ENCODE results near the gene COPS7A. TPM values are rescaled to one million over a fixed set of nuclear protein-coding genes. Genes with fewer than 3 reads are reported as not detected.

The COPS7A gene
- total and polyA plus RNA-seq, 2 experiments from 2014 or later = 37.7 to 51.9 TPM

DNA sequence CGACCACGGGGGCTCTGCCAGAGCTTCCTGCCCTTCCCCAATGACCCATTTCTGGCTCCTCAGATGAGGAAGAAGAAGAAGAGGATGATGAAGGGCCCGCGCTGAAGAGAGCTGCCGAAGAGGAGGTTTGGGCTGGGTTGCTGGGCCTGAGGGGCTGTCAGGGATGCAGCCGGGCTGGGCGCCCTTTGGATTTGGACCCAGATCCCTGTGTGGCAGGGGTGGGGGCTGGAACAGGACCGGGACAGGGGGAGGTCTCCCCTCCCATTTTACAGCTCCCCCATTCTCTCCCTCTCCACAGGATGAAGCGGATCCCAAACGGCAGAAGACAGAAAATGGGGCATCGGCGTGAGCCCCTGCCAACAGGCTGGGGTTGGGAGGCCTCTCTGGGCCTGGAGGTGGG, 46.2 kb downstream of the COPS7A start:
- Mint-ChIP-seq H3K27ac (no peak overlapping the region), H3K27me3 (ENCODE audit: insufficient read depth, low read depth, poor library complexity) (peaks cover 44% of the 10 kb centered on the region), H3K4me3 (no peak overlapping the region), H3K4me1 (peaks cover 63% of the 10 kb centered on the region), H3K36me3 (ENCODE audit: low read depth) (peaks cover 22% of the 10 kb centered on the region), H3K9me3 (no peaks in the 10 kb centered on the region; the same call in 2 of the 3 replicates)
- no peak overlapping the region; the same call in 1 of the 2 replicates for H3K4me2 ChIP-seq
- TF ChIP-seq CREB1 (CRISPR knock-in tag; IDR thresholded peaks at IDR 0.05; ENCODE audit: low read depth) (no peak), POLR2AphosphoS5 (IDR thresholded peaks at IDR 0.05; ENCODE audit: low read depth) (no peak), NANOG (IDR thresholded peaks at IDR 0.05; ENCODE audit: borderline replicate concordance) (no peak), JUNB (IDR thresholded peaks at IDR 0.05; ENCODE audit: unreplicated experiment) (no peak), EZH2phosphoT487 (IDR thresholded peaks at IDR 0.05; ENCODE audit: unreplicated experiment) (no peak), ZNF114 (CRISPR knock-in tag; IDR thresholded peaks at IDR 0.05) (no peak), ZNF331 (CRISPR knock-in tag; IDR thresholded peaks at IDR 0.05; ENCODE audit: low read depth) (no peak), EZH2 (IDR thresholded peaks at IDR 0.05; ENCODE audit: low read depth, unreplicated experiment) (no peak), STAT1 (IDR thresholded peaks at IDR 0.05; ENCODE audit: unreplicated experiment) (no peak)
- TF ChIP-seq, protein P1, sequence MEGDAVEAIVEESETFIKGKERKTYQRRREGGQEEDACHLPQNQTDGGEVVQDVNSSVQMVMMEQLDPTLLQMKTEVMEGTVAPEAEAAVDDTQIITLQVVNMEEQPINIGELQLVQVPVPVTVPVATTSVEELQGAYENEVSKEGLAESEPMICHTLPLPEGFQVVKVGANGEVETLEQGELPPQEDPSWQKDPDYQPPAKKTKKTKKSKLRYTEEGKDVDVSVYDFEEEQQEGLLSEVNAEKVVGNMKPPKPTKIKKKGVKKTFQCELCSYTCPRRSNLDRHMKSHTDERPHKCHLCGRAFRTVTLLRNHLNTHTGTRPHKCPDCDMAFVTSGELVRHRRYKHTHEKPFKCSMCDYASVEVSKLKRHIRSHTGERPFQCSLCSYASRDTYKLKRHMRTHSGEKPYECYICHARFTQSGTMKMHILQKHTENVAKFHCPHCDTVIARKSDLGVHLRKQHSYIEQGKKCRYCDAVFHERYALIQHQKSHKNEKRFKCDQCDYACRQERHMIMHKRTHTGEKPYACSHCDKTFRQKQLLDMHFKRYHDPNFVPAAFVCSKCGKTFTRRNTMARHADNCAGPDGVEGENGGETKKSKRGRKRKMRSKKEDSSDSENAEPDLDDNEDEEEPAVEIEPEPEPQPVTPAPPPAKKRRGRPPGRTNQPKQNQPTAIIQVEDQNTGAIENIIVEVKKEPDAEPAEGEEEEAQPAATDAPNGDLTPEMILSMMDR (conservative IDR thresholded peaks at IDR 0.05; ENCODE audit: low read depth in 2 of 2) = no peak
- TF ChIP-seq, protein P2, sequence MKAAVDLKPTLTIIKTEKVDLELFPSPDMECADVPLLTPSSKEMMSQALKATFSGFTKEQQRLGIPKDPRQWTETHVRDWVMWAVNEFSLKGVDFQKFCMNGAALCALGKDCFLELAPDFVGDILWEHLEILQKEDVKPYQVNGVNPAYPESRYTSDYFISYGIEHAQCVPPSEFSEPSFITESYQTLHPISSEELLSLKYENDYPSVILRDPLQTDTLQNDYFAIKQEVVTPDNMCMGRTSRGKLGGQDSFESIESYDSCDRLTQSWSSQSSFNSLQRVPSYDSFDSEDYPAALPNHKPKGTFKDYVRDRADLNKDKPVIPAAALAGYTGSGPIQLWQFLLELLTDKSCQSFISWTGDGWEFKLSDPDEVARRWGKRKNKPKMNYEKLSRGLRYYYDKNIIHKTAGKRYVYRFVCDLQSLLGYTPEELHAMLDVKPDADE (IDR thresholded peaks at IDR 0.05) = no peak
- TF ChIP-seq, protein P3, sequence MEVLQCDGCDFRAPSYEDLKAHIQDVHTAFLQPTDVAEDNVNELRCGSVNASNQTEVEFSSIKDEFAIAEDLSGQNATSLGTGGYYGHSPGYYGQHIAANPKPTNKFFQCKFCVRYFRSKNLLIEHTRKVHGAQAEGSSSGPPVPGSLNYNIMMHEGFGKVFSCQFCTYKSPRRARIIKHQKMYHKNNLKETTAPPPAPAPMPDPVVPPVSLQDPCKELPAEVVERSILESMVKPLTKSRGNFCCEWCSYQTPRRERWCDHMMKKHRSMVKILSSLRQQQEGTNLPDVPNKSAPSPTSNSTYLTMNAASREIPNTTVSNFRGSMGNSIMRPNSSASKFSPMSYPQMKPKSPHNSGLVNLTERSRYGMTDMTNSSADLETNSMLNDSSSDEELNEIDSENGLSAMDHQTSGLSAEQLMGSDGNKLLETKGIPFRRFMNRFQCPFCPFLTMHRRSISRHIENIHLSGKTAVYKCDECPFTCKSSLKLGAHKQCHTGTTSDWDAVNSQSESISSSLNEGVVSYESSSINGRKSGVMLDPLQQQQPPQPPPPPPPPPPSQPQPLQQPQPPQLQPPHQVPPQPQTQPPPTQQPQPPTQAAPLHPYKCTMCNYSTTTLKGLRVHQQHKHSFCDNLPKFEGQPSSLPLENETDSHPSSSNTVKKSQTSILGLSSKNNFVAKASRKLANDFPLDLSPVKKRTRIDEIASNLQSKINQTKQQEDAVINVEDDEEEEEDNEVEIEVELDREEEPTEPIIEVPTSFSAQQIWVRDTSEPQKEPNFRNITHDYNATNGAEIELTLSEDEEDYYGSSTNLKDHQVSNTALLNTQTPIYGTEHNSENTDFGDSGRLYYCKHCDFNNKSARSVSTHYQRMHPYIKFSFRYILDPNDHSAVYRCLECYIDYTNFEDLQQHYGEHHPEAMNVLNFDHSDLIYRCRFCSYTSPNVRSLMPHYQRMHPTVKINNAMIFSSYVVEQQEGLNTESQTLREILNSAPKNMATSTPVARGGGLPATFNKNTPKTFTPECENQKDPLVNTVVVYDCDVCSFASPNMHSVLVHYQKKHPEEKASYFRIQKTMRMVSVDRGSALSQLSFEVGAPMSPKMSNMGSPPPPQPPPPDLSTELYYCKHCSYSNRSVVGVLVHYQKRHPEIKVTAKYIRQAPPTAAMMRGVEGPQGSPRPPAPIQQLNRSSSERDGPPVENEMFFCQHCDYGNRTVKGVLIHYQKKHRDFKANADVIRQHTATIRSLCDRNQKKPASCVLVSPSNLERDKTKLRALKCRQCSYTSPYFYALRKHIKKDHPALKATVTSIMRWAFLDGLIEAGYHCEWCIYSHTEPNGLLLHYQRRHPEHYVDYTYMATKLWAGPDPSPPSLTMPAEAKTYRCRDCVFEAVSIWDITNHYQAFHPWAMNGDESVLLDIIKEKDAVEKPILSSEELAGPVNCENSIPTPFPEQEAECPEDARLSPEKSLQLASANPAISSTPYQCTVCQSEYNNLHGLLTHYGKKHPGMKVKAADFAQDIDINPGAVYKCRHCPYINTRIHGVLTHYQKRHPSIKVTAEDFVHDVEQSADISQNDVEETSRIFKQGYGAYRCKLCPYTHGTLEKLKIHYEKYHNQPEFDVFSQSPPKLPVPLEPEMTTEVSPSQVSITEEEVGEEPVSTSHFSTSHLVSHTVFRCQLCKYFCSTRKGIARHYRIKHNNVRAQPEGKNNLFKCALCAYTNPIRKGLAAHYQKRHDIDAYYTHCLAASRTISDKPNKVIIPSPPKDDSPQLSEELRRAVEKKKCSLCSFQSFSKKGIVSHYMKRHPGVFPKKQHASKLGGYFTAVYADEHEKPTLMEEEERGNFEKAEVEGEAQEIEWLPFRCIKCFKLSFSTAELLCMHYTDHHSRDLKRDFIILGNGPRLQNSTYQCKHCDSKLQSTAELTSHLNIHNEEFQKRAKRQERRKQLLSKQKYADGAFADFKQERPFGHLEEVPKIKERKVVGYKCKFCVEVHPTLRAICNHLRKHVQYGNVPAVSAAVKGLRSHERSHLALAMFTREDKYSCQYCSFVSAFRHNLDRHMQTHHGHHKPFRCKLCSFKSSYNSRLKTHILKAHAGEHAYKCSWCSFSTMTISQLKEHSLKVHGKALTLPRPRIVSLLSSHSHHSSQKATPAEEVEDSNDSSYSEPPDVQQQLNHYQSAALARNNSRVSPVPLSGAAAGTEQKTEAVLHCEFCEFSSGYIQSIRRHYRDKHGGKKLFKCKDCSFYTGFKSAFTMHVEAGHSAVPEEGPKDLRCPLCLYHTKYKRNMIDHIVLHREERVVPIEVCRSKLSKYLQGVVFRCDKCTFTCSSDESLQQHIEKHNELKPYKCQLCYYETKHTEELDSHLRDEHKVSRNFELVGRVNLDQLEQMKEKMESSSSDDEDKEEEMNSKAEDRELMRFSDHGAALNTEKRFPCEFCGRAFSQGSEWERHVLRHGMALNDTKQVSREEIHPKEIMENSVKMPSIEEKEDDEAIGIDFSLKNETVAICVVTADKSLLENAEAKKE (CRISPR knock-in tag; IDR thresholded peaks at IDR 0.05) = no peak
- TF ChIP-seq, protein P4, sequence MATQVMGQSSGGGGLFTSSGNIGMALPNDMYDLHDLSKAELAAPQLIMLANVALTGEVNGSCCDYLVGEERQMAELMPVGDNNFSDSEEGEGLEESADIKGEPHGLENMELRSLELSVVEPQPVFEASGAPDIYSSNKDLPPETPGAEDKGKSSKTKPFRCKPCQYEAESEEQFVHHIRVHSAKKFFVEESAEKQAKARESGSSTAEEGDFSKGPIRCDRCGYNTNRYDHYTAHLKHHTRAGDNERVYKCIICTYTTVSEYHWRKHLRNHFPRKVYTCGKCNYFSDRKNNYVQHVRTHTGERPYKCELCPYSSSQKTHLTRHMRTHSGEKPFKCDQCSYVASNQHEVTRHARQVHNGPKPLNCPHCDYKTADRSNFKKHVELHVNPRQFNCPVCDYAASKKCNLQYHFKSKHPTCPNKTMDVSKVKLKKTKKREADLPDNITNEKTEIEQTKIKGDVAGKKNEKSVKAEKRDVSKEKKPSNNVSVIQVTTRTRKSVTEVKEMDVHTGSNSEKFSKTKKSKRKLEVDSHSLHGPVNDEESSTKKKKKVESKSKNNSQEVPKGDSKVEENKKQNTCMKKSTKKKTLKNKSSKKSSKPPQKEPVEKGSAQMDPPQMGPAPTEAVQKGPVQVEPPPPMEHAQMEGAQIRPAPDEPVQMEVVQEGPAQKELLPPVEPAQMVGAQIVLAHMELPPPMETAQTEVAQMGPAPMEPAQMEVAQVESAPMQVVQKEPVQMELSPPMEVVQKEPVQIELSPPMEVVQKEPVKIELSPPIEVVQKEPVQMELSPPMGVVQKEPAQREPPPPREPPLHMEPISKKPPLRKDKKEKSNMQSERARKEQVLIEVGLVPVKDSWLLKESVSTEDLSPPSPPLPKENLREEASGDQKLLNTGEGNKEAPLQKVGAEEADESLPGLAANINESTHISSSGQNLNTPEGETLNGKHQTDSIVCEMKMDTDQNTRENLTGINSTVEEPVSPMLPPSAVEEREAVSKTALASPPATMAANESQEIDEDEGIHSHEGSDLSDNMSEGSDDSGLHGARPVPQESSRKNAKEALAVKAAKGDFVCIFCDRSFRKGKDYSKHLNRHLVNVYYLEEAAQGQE (IDR thresholded peaks at IDR 0.05; ENCODE audit: unreplicated experiment) = no peak
- ATAC-seq (no peak), DNase-seq (ENCODE audit: low spot score) (no peak)
- H2AFZ ChIP-seq = no peak overlapping the region
- H3K4me3 ChIP-seq = no peak overlapping the region
- H3F3A ChIP-seq (replicated peaks; ENCODE audit: low read depth) = peaks cover 48% of the 10 kb centered on the region
- H3K27ac ChIP-seq (ENCODE audit: low read depth) = no peak overlapping the region
- H3K27me3 ChIP-seq (ENCODE audit: insufficient read depth) = peaks cover 49% of the 10 kb centered on the region
- peaks cover 20% of the 10 kb centered on the region for H4K20me1 ChIP-seq (replicated peaks; ENCODE audit: insufficient read depth)
- peaks cover 20% of the 10 kb centered on the region for H3K79me2 ChIP-seq (replicated peaks; ENCODE audit: insufficient read depth)
- peaks cover 46% of the 10 kb centered on the region for H3K4me1 ChIP-seq (ENCODE audit: insufficient read depth)
- no peaks in the 10 kb centered on the region for H3K9me2 ChIP-seq (ENCODE audit: insufficient read depth)
- no peaks in the 10 kb centered on the region for H3K36me3 ChIP-seq (ENCODE audit: insufficient read depth)
